ENCODE results near the gene SLC41A3.

DNA sequence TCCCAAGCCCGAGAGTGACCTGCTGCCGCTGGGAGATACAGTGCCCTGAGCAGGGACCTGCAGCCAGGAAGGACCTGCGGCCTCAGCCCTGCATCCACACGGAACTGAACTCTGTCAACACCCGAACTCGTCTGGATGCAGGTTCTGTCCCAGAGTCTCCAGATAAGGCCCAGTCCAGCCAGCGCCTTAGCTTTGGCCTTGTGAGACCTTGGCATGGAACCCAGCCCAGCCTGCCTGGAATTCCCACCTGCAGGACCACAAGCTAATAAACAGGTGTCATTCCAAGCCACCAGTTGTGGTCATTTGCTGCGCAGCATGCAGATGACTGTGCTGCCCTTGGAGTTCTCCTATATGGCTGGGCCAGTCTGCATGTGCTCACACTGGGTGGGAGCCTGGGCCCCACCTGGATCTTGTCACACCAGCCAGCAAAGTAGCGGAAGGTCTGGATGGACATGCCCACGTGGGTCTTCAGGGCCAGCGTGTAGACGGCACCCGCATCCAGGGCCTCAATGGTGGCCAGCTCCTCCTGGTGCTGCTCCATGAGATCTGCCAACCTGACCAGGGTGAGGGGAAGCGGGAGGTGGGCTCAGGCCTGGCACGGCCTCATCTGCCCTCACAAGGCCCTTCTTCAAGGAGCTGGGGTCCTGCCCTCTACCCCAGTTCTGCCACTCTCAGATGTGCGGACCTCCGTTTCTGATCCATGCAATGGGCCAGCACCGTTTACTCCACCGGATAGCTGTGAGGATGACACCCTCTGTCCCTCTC, 47.2 kb upstream of the SLC41A3 start:
- TF ChIP-seq, protein P1, sequence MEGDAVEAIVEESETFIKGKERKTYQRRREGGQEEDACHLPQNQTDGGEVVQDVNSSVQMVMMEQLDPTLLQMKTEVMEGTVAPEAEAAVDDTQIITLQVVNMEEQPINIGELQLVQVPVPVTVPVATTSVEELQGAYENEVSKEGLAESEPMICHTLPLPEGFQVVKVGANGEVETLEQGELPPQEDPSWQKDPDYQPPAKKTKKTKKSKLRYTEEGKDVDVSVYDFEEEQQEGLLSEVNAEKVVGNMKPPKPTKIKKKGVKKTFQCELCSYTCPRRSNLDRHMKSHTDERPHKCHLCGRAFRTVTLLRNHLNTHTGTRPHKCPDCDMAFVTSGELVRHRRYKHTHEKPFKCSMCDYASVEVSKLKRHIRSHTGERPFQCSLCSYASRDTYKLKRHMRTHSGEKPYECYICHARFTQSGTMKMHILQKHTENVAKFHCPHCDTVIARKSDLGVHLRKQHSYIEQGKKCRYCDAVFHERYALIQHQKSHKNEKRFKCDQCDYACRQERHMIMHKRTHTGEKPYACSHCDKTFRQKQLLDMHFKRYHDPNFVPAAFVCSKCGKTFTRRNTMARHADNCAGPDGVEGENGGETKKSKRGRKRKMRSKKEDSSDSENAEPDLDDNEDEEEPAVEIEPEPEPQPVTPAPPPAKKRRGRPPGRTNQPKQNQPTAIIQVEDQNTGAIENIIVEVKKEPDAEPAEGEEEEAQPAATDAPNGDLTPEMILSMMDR (IDR thresholded peaks at IDR 0.05): no peak
- TF ChIP-seq POLR2AphosphoS5 (IDR thresholded peaks at IDR 0.05): no peak

Data from transverse colon (tissue), 4 donors.